IPS DF 19.7 (cell line): ENCODE results near the gene MVB12B.
A peak's percentile ranks its signal among the peaks of the same experiment; 100 is the strongest.

Experiments
- DNase-seq: peaks from one replicate; pipeline ENCODE4 v3.0.0-alpha.2; 2013; ENCODE audit warnings: low read depth, low spot score

Gene MVB12B

GRCh38 chr9:126406075-126406667 is 79.5 kb downstream of the MVB12B start:
- no peak for DNase-seq

GRCh38 chr9:126407114-126407870 is 80.7 kb downstream of the MVB12B start:
- no peak for DNase-seq

- DNase-seq = no peak
These were observed 81.4 kb downstream of the MVB12B start for GRCh38 chr9:126408004-126408403.

DNA sequence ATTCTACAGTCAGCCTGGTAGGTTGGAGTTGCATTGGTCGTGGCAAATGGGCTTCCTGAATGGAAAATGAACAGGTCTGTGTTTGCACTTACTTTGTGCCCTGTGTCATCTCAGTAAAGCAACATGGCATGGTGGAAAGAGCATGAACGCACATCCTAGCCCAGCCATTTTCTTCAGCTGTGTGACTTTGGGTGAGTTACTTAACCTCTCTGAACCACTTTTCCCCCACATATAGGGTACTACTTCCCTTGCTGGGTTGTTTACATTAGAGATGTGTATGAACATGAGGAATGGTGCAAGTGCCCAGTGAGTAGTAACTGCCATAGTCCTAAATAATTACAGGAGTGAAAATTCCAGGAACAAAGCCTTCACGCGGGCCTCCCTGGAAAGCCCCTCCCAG is 83.6 kb downstream of the MVB12B start:
- no peak for DNase-seq

DNA sequence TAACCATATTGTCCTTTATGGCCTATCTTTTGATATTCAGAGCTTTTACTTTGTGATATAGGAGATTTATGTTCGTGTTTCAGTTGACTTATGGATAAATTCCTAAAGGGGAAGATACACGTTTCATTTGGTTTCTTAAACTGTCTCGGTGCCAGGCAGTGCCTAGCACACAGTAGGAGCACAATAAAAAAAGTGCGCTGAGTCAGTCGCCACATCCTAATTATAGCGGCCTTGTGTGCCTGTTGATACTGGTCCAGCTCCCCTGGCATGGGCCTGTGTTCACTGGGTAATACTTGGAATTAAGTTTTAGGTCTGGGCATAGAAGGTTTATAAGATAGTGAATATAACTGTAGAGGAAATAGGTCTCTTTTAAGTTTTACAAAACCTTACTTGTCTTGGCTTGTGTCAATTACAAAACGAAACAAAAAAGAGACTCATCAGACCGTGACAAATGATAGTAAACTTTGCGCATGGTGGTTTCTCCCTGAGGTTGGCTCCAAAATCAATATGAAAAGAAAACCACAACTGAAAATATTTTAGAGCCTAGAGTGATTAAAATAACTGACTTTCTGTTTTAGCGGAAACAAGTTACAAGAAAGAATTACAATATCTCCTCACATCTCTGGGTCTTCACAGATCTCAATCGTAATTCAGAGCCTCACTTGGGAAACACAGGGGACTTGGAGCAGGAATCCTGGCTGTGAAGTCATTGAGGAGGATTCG is 84.8 kb downstream of the MVB12B start:
- no peak for DNase-seq

DNA sequence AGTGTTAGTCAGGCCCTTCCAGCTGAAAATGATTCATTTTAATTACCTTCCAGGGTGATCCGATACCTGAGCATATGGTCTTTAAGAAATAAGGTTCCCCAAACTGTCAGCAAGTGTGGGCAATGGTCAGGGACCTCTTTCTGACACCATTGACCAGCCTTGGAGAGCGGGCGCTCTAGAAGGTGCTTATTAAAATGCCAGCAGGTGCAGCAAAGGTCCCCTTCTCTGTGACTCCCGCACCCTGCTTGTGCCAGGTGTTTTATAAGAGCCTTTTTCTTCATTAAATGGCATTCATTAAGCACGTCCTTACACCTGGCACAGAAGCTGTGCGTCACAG is 85.3 kb downstream of the MVB12B start:
- DNase-seq = no peak

GRCh38 chr9:126412905-126413304 is 86.3 kb downstream of the MVB12B start:
- DNase-seq = no peak

DNA sequence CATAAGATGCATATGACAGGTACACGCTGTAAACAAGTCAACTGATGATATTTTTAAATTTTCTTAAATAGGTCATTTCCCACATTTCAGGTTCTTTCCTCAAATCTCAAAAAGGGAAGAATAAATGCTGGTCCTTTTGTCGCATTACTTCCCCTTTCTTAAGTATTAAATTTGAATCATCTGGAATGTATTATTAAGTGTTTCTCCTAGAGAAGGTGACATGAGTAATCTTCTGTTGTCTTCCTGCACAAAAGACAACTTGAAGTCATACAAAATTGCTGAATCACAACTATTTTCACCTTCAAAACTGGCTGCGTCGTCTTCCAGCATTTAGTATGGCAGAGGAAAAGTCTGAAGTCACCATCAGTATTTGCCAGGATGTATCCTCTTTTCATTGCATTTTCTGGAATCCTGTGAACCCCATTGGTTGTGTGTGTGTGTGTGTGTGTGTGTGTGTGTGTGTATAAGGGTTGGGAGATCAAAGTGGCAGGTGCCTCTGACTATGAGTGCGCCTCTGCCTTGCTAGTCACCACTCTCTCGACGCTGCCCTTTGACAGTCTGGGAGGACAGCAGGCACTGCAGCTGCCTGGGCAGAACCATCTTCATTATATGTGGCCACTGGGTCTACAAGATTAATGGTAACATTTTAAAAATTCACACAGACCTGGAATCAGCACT is 86.9 kb downstream of the MVB12B start:
- no peak for DNase-seq

GRCh38 chr9:126415741-126416370 is 89.2 kb downstream of the MVB12B start:
- no peak for DNase-seq

GRCh38 chr9:126417043-126417442 is 90.4 kb downstream of the MVB12B start:
- no peak for DNase-seq

- no peak for DNase-seq
These were observed 91.1 kb downstream of the MVB12B start for GRCh38 chr9:126417684-126418083.

- no peak for DNase-seq
These were observed 92.0 kb downstream of the MVB12B start for GRCh38 chr9:126418608-126419007.

GRCh38 chr9:126419475-126419874 is 92.8 kb downstream of the MVB12B start:
- DNase-seq = no peak

DNA sequence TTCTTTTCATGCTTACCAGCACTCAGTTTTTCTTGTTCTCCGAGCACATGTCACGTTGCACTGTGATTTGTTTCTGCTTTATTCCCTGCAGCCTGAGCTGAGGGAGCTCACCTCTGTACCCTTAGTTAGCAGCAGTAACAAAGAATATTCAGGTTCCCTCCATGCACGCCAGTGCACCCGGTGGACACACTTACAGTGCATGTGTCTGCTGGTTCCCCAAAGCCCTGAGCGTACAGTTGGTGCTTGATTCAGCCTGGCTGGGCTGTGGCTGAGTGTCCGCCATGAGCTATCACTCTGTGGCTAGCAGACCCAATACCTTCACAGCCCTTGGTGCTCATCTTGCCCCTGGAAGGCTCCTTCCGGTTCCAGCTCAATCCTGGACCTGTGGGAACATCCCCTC is 93.5 kb downstream of the MVB12B start:
- DNase-seq = no peak

- DNase-seq = no peak
These were observed 94.3 kb downstream of the MVB12B start for GRCh38 chr9:126420643-126421564.

- peak; percentile 20 for DNase-seq
These were observed 95.2 kb downstream of the MVB12B start for GRCh38 chr9:126421567-126422428.

DNA sequence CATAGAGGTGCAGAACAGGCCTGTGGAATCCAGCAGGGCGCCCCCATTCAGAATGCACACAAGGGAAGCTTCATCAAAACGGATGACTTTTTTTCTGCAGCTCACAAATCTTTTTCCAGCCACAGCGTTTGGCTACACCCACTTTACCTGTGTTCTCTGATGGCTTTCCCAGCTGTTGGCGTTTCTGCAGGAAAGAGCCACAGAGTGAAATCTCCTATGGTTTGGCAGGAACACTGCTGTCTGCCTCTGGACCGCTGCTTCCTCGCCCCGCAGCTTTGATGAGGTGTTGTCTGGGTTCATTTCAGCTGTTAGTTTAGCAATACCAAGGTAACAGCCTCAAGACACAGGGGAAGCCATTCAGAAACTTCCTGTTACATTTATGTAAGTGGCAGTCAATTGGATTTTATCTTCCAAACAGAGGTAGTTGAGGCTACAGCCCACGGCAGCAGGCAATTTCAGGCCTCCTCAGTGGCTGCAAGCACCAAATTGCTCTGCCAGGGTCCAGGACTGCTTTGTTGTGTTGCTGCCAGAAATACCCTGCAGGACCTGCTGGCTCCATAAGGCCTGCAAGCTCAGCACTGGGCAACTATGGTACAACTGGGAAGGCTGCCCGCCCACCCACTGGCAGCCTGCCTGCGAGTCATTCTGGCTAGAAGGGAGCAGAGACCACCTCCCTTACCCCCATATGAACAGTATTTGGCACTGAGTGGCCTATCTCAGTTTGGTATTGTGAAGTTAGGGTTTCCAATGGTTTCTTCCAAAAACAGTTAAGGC is 96.7 kb downstream of the MVB12B start:
- DNase-seq = no peak

- DNase-seq = no peak
These were observed 97.2 kb downstream of the MVB12B start for GRCh38 chr9:126423916-126424185.

DNA sequence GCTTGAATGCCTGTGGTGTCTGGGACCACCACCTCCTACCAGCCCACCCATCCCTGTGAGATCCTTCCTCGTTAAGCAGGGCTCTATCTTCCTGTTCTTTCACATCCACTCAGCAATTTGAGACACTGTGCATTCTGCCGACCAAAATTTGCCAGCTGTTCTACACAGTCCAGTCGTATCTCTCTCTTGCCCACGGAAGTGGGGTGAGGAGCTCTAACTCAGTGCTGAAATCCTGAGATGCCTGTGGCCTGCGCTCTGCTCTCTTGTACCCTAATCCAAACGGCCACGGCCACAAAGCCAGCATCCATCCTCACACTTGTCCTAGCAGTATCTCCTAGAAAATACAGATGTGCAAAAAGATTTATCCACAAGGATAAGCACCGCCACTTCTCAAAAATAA is 97.9 kb downstream of the MVB12B start:
- DNase-seq = no peak
